HL-60/S4 treated with phorbol 12-myristate 13-acetate at 8.2 ng/mL for 4 days and 3 days (cell line): ENCODE measurements around the gene PDE4D.

Source experiments
- in situ Hi-C: fragments of 300-500 bp; cut with MboI; formaldehyde crosslinking; loops from 2 replicates; pipeline ENCODE4 v1.15.0; 2022; ENCODE audit warnings: low sequenced_read_pairs

PDE4D gene

GRCh38 chr5:59204114-59204897 is 689.2 kb downstream of the PDE4D start:
- in situ Hi-C loops = no loop called here

DNA sequence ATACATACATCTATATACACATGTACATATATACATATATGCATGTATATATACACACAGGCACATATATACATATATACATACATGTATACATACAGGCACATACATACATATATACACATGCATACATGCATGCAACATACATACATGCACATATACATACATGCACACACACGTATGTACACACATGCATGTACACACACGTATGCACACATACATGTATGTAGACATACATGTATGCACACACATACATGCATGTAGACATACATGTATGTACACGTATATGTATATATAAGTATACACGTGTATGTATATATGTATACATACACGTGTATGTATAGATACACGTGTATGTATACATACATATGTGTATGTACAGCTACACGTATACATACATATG is 693.7 kb downstream of the PDE4D start:
- in situ Hi-C loops = loop anchor here (25.0 kb wide), 2 partner anchors 162 to 313 kb away; no protein-coding TSS in a partner anchor

- in situ Hi-C loops = loop anchor here (25.0 kb wide), 2 partner anchors 163 to 312 kb away; no protein-coding TSS in a partner anchor
Measured at GRCh38 chr5:59198832-59199231, 694.7 kb downstream of the PDE4D start.

GRCh38 chr5:59198365-59198764 is 695.2 kb downstream of the PDE4D start:
- in situ Hi-C loops = loop anchor here (25.0 kb wide), 2 partner anchors 164 to 311 kb away; no protein-coding TSS in a partner anchor

- in situ Hi-C loops = loop anchor here (25.0 kb wide), 2 partner anchors 164 to 311 kb away; no protein-coding TSS in a partner anchor
Measured at GRCh38 chr5:59197911-59198310, 695.6 kb downstream of the PDE4D start.

GRCh38 chr5:59193616-59194319 is 699.8 kb downstream of the PDE4D start:
- in situ Hi-C loops = loop anchor here (25.0 kb wide), 2 partner anchors 169 to 306 kb away; no protein-coding TSS in a partner anchor

DNA sequence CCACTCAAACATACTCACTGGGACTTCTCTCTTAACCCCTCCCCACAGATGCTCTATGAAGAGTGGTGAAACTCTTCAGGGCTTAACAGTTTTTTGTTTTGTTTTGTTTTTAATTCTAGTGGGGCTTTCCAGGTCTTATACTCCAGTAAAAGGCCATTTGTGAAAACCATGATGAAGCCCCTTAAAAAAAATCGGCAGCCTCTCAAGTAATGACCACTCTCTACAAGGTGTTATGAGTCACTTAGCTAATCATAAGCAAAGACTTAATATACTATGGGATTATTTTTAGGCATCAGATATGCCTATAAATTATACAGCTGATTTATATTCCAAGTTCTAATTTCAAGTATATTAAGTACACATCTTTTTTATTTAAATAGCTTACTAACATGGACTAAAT is 702.8 kb downstream of the PDE4D start:
- in situ Hi-C loops = loop anchor here (25.0 kb wide), 2 partner anchors 172 to 303 kb away; no protein-coding TSS in a partner anchor

DNA sequence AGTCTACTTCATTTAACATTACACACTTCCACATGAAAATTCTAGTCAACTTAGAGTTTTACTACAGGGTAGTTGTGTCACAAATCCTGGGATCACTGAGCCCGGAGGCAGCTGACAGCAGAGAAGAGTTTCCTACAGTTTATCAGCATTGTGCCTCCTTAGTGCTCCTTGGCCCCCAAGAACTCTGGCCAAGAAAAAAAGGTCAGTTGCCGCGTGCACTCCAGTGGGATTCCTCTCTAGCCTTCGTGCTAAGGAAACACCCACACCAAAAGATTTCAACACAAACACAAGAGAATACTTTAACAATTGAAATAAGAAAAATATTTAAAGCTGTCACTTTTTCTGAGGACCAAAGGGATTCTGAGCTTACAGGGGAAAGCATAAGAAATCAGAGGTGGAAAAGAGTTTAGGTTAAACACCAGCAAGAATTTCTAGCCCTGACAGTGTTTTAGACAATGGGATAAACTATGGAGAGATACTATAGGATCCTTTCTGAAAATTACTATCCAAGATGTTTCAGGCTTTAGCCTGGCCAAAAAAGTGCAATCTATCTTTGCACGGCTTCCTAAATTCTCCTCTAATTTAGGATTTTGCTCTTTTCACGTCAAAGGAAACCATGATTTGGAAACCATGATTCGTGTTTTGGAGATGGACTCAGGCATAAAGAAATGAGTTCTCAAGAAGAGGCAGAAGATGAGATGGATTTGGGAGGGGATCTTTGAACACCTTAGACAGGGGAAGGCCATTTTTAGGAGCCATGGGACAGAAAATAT is 703.9 kb downstream of the PDE4D start:
- in situ Hi-C loops = loop anchor here (25.0 kb wide), 2 partner anchors 173 to 302 kb away; no protein-coding TSS in a partner anchor

GRCh38 chr5:59188419-59189225 is 704.9 kb downstream of the PDE4D start:
- in situ Hi-C loops = loop anchor here (25.0 kb wide), 2 partner anchors 174 to 301 kb away; no protein-coding TSS in a partner anchor

- in situ Hi-C loops = loop anchor here (25.0 kb wide), 2 partner anchors 174 to 301 kb away; no protein-coding TSS in a partner anchor
Measured at GRCh38 chr5:59187857-59188256, 705.7 kb downstream of the PDE4D start.

DNA sequence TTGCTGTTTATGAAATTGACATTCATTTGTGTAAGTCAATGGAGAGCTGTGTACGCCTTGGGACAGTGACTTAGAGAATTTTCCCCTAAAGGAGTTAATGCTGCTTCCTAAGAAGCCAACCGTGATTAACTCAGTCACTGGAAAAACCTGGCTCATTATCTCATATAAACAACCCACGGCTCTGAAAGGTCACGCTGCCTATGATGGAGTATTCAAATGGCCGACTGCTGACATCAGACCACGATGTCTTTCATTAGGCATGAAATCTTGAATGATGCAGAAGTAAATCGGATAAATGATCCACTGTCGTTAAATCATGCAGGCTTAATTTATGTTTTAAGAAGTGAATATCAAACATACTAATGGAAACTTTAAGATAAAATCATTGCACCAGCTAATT is 706.9 kb downstream of the PDE4D start:
- in situ Hi-C loops = loop anchor here (25.0 kb wide), 2 partner anchors 176 to 299 kb away; no protein-coding TSS in a partner anchor

DNA sequence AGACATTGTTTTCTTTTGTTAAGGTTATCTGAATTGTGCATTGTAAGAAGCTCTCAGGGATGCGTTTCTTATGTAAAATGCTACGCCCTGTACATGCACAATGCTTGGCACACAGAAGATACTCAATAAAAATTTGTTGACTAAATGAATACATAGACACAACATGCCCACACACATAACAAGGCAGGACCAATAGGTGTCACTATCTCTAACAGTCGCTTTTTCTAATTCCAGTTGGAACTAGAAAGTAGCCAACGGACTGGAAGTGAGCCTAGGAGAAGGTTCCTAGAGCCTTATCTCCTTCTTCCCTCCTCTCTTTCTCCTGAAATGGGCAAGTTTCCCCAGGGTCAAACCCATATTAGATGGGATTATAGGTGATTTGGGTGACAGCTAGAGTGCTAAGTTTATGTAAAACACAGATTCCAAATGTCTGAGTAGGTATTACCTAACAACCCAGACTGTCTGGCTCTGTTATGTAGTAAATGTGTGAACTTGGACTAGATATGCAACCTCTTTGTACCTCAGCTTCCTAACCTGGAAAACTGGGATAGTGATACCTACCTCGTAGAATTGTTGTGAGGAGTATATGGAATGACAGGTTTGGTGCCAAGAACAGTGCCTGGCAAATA is 707.7 kb downstream of the PDE4D start:
- in situ Hi-C loops = loop anchor here (25.0 kb wide), 2 partner anchors 176 to 299 kb away; no protein-coding TSS in a partner anchor

- in situ Hi-C loops = loop anchor here (25.0 kb wide), 2 partner anchors 178 to 297 kb away; no protein-coding TSS in a partner anchor
Measured at GRCh38 chr5:59184769-59185168, 708.8 kb downstream of the PDE4D start.

- in situ Hi-C loops = loop anchor here (25.0 kb wide), 2 partner anchors 180 to 295 kb away; no protein-coding TSS in a partner anchor
Measured at GRCh38 chr5:59182760-59183159, 710.8 kb downstream of the PDE4D start.

DNA sequence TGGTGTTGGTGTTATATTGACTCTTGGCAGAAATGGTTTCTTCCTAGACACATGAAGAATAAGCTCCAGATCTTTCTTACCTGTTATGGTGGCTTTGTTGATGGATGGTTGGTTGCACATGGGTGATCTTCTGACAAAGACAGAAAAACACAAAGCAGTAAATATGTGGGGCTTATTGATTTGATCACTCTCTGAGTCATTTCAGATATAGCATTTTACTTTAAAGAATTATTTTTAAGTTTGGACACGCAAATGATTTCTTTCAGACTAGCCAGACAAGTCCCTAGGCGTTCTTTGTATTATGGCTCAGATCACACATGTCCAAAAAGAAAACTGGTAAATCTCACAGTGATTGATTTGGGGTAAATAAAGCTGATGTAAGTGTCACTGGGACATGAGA is 713.0 kb downstream of the PDE4D start:
- in situ Hi-C loops = loop anchor here (25.0 kb wide), 2 partner anchors 182 to 293 kb away; no protein-coding TSS in a partner anchor

- in situ Hi-C loops = loop anchor here (25.0 kb wide), 2 partner anchors 183 to 292 kb away; no protein-coding TSS in a partner anchor
Measured at GRCh38 chr5:59179704-59180103, 713.8 kb downstream of the PDE4D start.

GRCh38 chr5:59178482-59178881 is 715.0 kb downstream of the PDE4D start:
- in situ Hi-C loops = loop anchor here (25.0 kb wide), 2 partner anchors 184 to 291 kb away; no protein-coding TSS in a partner anchor

GRCh38 chr5:59178071-59178470 is 715.5 kb downstream of the PDE4D start:
- in situ Hi-C loops = loop anchor here (25.0 kb wide), 2 partner anchors 184 to 291 kb away; no protein-coding TSS in a partner anchor

- in situ Hi-C loops = loop anchor here (25.0 kb wide), 2 partner anchors 185 to 290 kb away; no protein-coding TSS in a partner anchor
Measured at GRCh38 chr5:59177644-59178043, 715.9 kb downstream of the PDE4D start.
